Thyroid gland (tissue), 4 donors: ENCODE measurements around the gene TRPM7. TPM values are rescaled to one million over a fixed set of nuclear protein-coding genes. Genes with fewer than 3 reads are reported as not detected.

Experiments used
- DNase-seq, 2 donors: peaks; one replicate each; pipeline ENCODE4 v3.0.0-alpha.2; 2019
- H3K27ac ChIP-seq, 3 donors: fragments of 200-600 bp; sonication (generic); 1 replicate in 2 of 3; 2 replicates in 1 of 3; pipeline ENCODE4 v1.5.1; 2016 to 2019; ENCODE audit warnings: mild to moderate bottlenecking in 1 of 3, moderate library complexity in 1 of 3
- H3K27me3 ChIP-seq: fragments of 200-600 bp; sonication (generic); one replicate; pipeline ENCODE4 v1.5.1; 2019
- H3K36me3 ChIP-seq, 2 donors: fragments of 200-600 bp; sonication (generic); one replicate each; pipeline ENCODE4 v1.5.1; 2016 to 2019
- H3K4me1 ChIP-seq, 2 donors: fragments of 200-600 bp; sonication (generic); one replicate each; pipeline ENCODE4 v1.5.1; 2017 to 2019
- H3K4me3 ChIP-seq, 3 donors: fragments of 200-600 bp; sonication (generic); replicated peaks in 1 of 3; 1 replicate in 2 of 3; 2 replicates in 1 of 3; pipeline ENCODE4 v1.5.1; 2016; ENCODE audit warnings: mild to moderate bottlenecking in 1 of 3
- H3K9me3 ChIP-seq: fragments of 200-600 bp; sonication (generic); one replicate; pipeline ENCODE4 v1.5.1; 2017
- CTCF ChIP-seq, 6 experiments: fragments of 200-600 bp in 3 of 6; fragments of 450-650 bp in 3 of 6; sonication (generic) in 3 of 6; IDR thresholded peaks; one replicate each; pipeline ENCODE4 v1.5.1; 2016 to 2019; ENCODE audit warnings: antibody characterized with exemption in 6 of 6, mild to moderate bottlenecking in 2 of 6, inconsistent platforms in 1 of 6, moderate library complexity in 1 of 6
- POLR2A ChIP-seq, 2 donors: fragments of 450-650 bp; IDR thresholded peaks; one replicate each; pipeline ENCODE4 v1.6.1; 2017; ENCODE audit warnings: antibody characterized with exemption in 2 of 2, mild to moderate bottlenecking in 2 of 2, moderate library complexity in 1 of 2
- WGBS, 2 donors: methylation state at CpG; one replicate each; pipeline ENCODE4 v1.1.5; 2017; 5-methylcytosine and 5-hydroxymethylcytosine counted together
- intact Hi-C: fragments of 100-400 bp; cut with DNase I; formaldehyde crosslinking; loops from one replicate; pipeline ENCODE4 v1.15.1; 2023
- total RNA-seq, 4 donors: library from RNA; depleted of rRNA; stranded (reverse); fragments of >200 nt; gene quantifications; one replicate each; pipeline ENCODE4 v1.2.3, GENCODE V29; 2016

TRPM7 gene
- total RNA-seq, 4 donors from 2014 or later = 75.5 to 125 (median 87.9) TPM

DNA sequence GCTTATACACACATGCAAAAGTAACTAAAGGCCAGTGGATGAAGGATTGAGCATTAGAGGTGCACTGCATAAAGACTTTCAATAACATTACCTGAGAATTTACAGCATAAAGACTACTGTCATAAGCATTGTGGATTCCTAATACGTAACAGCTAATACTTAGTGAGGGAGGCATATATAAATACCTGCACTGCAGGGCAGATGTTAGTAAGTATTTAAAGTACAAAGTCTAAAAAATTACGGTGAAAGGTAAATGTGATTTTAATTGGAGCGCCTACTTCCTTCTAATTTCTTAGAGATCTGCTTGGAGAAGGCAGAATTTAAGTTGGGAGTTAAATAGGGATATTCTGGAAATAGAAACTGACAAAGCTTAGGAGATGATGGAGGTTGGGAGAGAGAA lies 25.4 kb upstream of the TRPM7 start:
- H3K9me3 ChIP-seq = no peaks in the 10 kb centered on the region
- H3K27me3 ChIP-seq = no peaks in the 10 kb centered on the region
- intact Hi-C loops = no loop called here
- no peaks in the 10 kb centered on the region for H3K4me1 ChIP-seq
- TF ChIP-seq POLR2A (IDR thresholded peaks at IDR 0.05) (no peak), CTCF (IDR thresholded peaks at IDR 0.05) (no peak)
- H3K27ac ChIP-seq = no peak overlapping the region
- WGBS, 2 donors = 97 to 99% methylated on average over 3 of the region's 3 CpGs
- H3K36me3 ChIP-seq = no peaks in the 10 kb centered on the region
- DNase-seq = no peak
- H3K4me3 ChIP-seq = no peak overlapping the region

GRCh38 chr15:50710585-50710984 lies 24.0 kb upstream of the TRPM7 start:
- DNase-seq = no peak
- H3K4me3 ChIP-seq = no peak overlapping the region
- H3K4me1 ChIP-seq = no peaks in the 10 kb centered on the region
- TF ChIP-seq CTCF (IDR thresholded peaks at IDR 0.05) (no peak), POLR2A (IDR thresholded peaks at IDR 0.05) (no peak)
- H3K27ac ChIP-seq = no peak overlapping the region
- intact Hi-C loops = no loop called here
- H3K9me3 ChIP-seq = no peaks in the 10 kb centered on the region
- no peaks in the 10 kb centered on the region for H3K27me3 ChIP-seq
- peaks cover 0 to 2% of the 10 kb centered on the region in 2 donors for H3K36me3 ChIP-seq

DNA sequence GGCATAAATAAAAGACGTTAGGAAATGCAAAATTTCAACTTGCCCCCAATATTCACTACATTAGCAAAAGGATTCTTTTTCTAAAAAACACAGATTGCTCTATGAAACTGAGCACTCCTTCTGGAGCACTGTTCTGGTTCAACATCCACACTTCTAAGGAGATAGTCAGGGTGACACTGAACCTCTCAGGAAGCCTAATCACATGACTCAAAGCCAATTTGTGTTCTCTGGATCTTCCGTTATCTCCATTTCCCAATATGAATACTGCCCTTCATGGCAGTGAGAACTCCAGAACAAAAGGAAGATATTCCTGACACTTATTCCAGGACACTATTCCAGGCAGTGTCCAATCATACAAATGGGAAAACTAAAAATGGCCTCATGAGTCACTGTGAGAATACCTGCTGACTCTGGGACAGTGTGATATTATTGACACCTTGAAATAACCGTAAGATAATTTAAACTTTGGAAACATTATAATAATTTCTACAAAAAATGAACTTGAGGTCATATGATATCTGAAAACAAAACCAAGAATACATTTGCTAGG lies 21.4 kb upstream of the TRPM7 start:
- Histone ChIP-seq H3K4me1 (no peaks in the 10 kb centered on the region), H3K27ac (no peak overlapping the region), H3K9me3 (no peaks in the 10 kb centered on the region), H3K27me3 (no peaks in the 10 kb centered on the region), H3K36me3 (peaks cover 0 to 2% of the 10 kb centered on the region in 2 donors), H3K4me3 (no peak overlapping the region)
- intact Hi-C loops = no loop called here
- no peak for DNase-seq
- TF ChIP-seq POLR2A (IDR thresholded peaks at IDR 0.05) (no peak), CTCF (IDR thresholded peaks at IDR 0.05) (no peak)
- 92 to 95% methylated on average over 3 of the region's 3 CpGs for WGBS, 2 donors

GRCh38 chr15:50702762-50703334 lies 16.3 kb upstream of the TRPM7 start:
- no peaks in the 10 kb centered on the region for H3K4me1 ChIP-seq
- intact Hi-C loops = no loop called here
- no peaks in the 10 kb centered on the region for H3K9me3 ChIP-seq
- no peak overlapping the region for H3K27ac ChIP-seq
- TF ChIP-seq CTCF (IDR thresholded peaks at IDR 0.05) = no peak
- TF ChIP-seq POLR2A (IDR thresholded peaks at IDR 0.05) = no peak
- DNase-seq = no peak
- H3K27me3 ChIP-seq = no peaks in the 10 kb centered on the region
- 87 to 94% methylated on average over 1 of the region's 1 CpG for WGBS, 2 donors
- peaks cover 0 to 2% of the 10 kb centered on the region in 2 donors for H3K36me3 ChIP-seq
- no peak overlapping the region for H3K4me3 ChIP-seq

DNA sequence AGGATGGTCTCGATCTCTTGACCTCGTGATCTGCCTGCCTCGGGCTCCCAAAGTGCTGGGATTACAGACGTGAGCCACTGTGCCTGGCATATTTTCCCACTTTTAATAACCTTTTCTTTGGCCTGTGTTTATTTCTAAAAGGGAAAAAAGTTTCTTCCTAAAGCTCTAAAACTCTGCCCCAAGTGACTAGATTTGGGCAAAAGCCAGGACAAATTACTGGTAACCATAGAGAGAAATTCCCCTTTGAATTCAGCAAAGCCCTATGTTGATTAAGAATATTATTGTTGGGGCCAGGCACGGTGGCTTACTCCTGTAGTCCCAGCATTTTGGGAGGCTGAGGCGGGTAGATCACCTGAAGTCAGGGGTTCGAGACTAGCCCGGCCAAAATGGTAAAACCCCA lies 11.5 kb upstream of the TRPM7 start:
- intact Hi-C loops = no loop called here
- 81 to 82% methylated on average over 8 of the region's 8 CpGs for WGBS, 2 donors
- H3K36me3 ChIP-seq = no peaks in the 10 kb centered on the region

More for the DNA sequence above, 11.5 kb upstream of the TRPM7 start:
- Histone ChIP-seq H3K9me3 (no peaks in the 10 kb centered on the region), H3K27ac (no peak overlapping the region), H3K4me1 (no peaks in the 10 kb centered on the region), H3K27me3 (no peaks in the 10 kb centered on the region), H3K4me3 (no peak overlapping the region)
- TF ChIP-seq CTCF (IDR thresholded peaks at IDR 0.05) (no peak), POLR2A (IDR thresholded peaks at IDR 0.05) (no peak)
- no peak for DNase-seq
